Neural cell (in vitro differentiated cells): Measurements from ENCODE around the gene C11orf97.
"Not testable (repeated sequence)": the region's sequence is repeated elsewhere in the genome, so short reads cannot be mapped to it uniquely, and the experiment has no call there.

Source experiments
- EP300 ChIP-seq: fragments of 450-650 bp; conservative IDR thresholded peaks from 2 replicates; pipeline ENCODE4 v1.6.1; 2014; ENCODE audit warnings: antibody characterized with exemption, mild to moderate bottlenecking, moderate library complexity; ENCODE audit not compliant: poor library complexity, severe bottlenecking
- EZH2 ChIP-seq: fragments of 200-600, 300-800 bp; shearing (Covaris generic), sonication (generic); IDR thresholded peaks from 2 replicates; pipeline ENCODE4 v1.6.1; 2014; ENCODE audit warnings: antibody characterized with exemption, low read length, borderline replicate concordance, mild to moderate bottlenecking; ENCODE audit not compliant: insufficient read depth, poor library complexity, severe bottlenecking
- MXI1 ChIP-seq: fragments of 450-650 bp; conservative IDR thresholded peaks from 2 replicates; pipeline ENCODE4 v1.6.1; 2014; ENCODE audit warnings: antibody characterized with exemption, mild to moderate bottlenecking; ENCODE audit not compliant: poor library complexity, severe bottlenecking
- POLR2AphosphoS5 ChIP-seq: IDR thresholded peaks from 2 replicates; pipeline ENCODE4 v1.6.1; 2012
- RAD21 ChIP-seq: fragments of 450-650 bp; conservative IDR thresholded peaks from 2 replicates; pipeline ENCODE4 v1.6.1; 2014; ENCODE audit warnings: antibody characterized with exemption, mild to moderate bottlenecking, moderate library complexity
- TF ChIP-seq, protein P1 (sequence below): IDR thresholded peaks from 2 replicates; pipeline ENCODE4 v1.6.1; 2012; ENCODE audit warnings: borderline replicate concordance
- TF ChIP-seq, protein P2 (sequence below): fragments of 450-650 bp; IDR thresholded peaks from 2 replicates; pipeline ENCODE4 v1.5.1; 2014; ENCODE audit warnings: antibody characterized with exemption, mild to moderate bottlenecking, moderate library complexity; ENCODE audit not compliant: poor library complexity, severe bottlenecking

GRCh38 chr11:94506513-94506912 lies 5.7 kb upstream of the C11orf97 start:
- not testable (repeated sequence) for TF ChIP-seq POLR2AphosphoS5, RAD21, EZH2, MXI1, EP300
- TF ChIP-seq, protein P1, sequence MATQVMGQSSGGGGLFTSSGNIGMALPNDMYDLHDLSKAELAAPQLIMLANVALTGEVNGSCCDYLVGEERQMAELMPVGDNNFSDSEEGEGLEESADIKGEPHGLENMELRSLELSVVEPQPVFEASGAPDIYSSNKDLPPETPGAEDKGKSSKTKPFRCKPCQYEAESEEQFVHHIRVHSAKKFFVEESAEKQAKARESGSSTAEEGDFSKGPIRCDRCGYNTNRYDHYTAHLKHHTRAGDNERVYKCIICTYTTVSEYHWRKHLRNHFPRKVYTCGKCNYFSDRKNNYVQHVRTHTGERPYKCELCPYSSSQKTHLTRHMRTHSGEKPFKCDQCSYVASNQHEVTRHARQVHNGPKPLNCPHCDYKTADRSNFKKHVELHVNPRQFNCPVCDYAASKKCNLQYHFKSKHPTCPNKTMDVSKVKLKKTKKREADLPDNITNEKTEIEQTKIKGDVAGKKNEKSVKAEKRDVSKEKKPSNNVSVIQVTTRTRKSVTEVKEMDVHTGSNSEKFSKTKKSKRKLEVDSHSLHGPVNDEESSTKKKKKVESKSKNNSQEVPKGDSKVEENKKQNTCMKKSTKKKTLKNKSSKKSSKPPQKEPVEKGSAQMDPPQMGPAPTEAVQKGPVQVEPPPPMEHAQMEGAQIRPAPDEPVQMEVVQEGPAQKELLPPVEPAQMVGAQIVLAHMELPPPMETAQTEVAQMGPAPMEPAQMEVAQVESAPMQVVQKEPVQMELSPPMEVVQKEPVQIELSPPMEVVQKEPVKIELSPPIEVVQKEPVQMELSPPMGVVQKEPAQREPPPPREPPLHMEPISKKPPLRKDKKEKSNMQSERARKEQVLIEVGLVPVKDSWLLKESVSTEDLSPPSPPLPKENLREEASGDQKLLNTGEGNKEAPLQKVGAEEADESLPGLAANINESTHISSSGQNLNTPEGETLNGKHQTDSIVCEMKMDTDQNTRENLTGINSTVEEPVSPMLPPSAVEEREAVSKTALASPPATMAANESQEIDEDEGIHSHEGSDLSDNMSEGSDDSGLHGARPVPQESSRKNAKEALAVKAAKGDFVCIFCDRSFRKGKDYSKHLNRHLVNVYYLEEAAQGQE = not testable (repeated sequence)
- TF ChIP-seq, protein P2, sequence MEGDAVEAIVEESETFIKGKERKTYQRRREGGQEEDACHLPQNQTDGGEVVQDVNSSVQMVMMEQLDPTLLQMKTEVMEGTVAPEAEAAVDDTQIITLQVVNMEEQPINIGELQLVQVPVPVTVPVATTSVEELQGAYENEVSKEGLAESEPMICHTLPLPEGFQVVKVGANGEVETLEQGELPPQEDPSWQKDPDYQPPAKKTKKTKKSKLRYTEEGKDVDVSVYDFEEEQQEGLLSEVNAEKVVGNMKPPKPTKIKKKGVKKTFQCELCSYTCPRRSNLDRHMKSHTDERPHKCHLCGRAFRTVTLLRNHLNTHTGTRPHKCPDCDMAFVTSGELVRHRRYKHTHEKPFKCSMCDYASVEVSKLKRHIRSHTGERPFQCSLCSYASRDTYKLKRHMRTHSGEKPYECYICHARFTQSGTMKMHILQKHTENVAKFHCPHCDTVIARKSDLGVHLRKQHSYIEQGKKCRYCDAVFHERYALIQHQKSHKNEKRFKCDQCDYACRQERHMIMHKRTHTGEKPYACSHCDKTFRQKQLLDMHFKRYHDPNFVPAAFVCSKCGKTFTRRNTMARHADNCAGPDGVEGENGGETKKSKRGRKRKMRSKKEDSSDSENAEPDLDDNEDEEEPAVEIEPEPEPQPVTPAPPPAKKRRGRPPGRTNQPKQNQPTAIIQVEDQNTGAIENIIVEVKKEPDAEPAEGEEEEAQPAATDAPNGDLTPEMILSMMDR = not testable (repeated sequence)
